NCI-H2227 (cell line): ENCODE data around the gene PUM1.

ENCODE experiments used
- DNase-seq: peaks from one replicate; lab custom pipeline; 2025; ENCODE audit not compliant: unreplicated experiment; lab: John Stamatoyannopoulos, UW

Gene PUM1

DNA sequence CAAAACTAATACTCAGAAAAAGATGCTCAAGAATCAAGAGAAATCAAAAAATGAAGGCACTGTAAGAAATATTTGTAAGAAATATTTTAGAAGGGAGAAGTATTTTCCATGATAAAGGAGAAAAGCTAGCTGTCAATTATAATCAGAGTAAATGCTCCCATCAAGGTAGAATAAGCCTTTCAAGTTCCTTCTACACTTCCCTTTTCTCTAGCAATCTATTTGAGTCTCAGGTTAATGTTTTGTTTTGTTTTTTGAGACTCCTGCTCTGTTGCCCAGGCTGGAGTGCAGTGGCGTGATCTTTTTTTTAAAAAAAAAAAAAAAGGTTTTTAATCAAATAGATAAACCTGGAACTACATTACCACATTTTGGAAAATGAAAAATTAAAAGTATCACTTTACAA lies 33.3 kb downstream of the PUM1 start:
- DNase-seq = no peak

- no peak for DNase-seq
These were observed 34.0 kb downstream of the PUM1 start for GRCh38 chr1:31031330-31032143.

GRCh38 chr1:31029026-31029425 lies 36.5 kb downstream of the PUM1 start:
- no peak for DNase-seq

DNA sequence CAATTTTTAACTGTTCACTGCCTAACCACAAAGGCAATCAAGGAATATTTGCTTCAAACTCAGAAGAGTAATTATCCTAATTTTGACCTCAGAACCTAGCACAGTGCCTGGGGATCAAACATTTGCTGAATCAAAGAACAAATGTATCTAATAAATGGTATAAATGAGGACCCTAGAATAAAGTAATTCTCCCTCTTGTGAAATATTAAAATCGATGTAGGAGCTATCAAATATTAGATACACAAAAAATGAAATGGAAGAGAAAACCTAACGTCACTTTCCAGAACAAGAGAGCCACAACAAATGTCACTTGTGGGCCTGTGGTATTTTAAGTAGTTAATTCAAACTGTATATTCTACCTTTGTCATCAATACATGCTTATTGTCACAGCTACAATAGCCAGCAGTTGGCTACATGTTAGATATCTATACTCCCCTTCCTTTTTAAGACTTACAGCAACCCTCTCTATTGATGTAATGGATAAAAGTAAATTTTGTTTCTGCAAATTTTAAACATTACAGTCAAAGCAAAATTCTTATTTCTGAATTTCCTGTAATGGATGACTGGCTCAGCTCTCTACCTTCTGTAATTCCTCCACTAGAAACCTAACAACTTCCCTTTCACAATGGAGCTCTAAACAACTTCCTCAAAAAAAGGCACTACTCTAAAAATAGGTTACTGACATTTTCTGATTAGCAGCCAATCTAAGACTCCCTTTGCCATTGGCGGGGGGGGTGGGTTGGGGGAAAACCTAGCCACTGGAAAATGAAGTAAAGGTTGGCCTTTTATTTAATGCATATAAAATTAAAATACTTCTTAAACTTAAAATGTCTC lies 37.6 kb downstream of the PUM1 start:
- no peak for DNase-seq

- no peak for DNase-seq
These were observed 43.3 kb downstream of the PUM1 start for GRCh38 chr1:31022259-31022658.

DNA sequence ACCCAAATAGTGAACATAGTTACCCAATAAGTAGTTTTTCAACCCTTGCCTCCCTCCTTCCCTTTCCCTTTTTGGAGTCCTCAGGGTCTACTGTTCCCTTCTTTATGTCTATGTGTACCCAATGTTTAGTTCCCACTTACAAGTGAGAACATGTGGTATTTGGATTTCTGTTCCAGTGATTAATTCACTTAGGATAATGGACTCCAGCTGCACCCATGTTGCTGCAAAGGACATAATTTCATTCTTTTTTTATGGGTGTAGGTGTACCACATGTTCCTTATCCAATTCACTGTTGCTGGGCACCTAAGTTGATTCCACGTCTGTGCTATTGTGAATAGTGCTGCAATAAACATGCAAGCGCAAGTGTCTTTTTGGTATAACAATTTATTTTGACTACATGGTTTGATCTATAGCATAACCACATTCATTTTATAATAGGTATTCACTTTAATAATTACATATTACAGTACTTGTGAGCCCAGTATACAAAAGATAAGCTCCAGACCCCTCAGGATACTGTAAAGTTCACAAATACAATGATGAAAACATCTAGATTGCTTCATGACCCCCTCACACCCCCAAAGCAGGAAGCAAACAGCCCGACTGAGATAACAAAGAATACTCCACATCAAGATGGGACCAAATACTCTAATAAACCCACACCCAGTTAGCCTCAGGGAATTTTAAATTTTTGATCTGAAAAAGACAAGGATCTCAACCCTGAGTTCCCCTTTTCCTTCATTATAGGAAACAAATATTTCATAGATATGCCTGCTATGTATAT lies 45.3 kb downstream of the PUM1 start:
- DNase-seq = peak; percentile 62

DNA sequence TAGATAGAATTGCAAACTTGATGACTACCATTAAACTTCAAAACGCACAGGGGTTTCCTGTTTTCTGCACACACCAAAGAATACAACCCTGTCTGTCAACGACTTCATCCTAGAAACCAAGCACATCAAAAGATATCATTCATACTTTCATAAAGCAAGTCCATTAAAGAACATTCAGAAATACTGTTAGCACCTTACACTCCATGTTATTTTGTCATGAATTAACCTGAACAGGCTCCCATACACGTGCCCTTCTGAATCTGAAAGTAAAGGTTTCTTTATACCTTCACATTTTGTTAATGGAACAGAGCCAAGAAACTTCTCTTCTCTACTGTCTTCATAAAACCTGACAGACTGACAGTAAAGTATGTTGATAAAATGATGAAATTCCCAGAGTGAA lies 46.1 kb downstream of the PUM1 start:
- no peak for DNase-seq

GRCh38 chr1:31016868-31017267 lies 48.6 kb downstream of the PUM1 start:
- no peak for DNase-seq

DNA sequence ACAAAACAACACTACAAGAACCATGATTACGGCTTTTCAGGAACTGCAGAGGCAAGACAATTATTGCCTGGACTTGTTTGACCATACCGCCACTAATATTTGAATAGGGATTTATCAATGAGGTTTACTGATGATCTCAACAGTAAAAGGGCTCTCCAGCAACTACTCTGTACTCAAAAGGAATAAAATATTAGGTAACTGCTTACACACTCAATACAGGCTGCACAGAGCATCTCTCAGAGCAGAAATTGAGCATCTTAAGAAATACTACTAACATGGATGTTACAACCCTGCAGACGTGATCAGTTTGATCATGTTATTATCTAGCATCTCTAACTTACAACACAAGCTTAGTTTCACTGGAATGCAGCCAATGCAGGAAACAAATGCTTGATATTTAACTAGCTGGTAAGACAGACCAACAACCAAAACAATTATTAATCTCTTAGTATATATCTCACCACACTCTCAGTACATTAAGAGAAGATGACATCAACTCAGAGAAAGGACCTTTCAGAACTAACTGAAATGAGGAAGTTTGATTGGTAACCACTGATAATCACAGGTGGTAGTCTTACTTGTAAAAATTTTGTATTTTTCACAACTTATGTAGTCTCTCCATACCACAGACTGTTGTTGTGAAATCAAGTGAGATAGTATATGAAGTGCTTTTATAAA lies 52.2 kb downstream of the PUM1 start:
- DNase-seq = no peak

DNA sequence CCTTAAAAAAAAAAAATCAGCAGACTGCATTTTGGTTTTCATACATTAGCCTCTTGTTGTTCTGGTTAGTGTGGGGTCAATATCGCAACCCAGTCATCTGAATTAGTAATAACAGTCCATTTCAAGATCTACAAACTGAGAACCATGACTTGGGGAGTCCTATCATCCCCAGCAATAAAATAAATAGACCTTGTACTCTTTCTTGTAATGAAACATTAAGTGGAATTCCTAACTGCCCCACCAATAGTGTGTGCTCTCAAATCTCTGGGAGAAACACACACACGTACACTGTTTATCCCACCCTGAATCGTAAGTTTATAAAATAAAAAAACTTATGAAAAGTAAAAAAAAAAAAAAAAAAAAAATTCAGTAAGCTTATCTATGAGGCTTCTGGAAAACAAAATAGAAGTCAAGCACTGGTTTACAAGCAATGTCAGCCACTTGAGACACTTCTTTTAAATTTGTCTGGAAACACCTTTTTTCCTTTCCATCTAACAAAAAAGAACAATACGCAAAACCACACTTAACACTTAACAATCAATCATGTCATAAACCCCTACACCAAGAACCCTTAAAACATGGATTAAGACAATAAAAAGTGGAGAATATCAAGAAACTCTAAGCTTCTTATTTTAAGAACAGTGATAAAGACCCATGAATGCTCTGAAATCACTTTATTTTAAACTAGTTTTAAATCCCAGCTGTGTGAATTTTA lies 53.1 kb downstream of the PUM1 start:
- no peak for DNase-seq

GRCh38 chr1:31011719-31012118 lies 53.8 kb downstream of the PUM1 start:
- DNase-seq = no peak

DNA sequence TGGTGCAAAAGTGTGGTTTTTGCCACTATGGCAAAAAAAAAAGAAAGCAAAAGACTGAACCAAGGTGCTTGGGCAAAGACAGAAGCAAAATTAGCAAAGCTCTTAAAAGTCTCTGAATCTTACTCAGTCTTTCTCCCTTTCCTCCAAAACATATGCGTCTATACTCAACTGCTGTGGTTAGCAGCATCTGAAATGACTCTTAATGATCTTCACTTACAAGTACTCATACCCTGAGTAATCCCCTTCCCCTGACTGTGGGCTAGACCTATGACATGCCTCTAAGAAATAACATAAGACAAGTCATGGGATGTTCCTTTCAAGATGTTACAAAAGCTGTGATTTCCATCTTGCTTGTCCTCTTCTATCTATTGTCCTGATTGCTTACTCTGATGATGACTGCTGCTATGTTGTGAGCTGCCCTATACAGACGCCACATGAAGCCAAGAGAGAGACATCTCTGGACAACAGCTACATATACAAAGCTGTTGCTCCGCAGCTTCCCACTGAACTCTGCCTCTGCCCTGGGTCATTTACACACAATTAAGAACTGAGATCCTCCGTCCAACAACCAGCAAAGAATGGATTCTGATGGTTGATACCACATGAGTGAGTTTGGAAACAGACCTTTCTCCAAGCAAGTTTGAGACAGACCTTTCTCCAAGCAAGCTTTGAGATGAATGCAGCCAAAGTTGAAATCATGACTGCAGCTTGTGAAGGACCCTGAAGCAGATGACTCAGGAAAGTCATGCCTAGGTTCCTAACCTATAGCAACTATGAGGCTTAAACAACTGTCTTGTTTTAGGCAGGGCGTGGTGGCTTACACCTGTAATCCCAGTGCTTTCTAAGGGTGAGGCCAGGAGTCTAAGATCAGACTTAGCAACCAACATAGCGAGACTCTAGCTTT lies 55.2 kb downstream of the PUM1 start:
- no peak for DNase-seq

GRCh38 chr1:31007462-31007991 lies 58.0 kb downstream of the PUM1 start:
- no peak for DNase-seq

GRCh38 chr1:31006747-31007146 lies 58.8 kb downstream of the PUM1 start:
- no peak for DNase-seq

DNA sequence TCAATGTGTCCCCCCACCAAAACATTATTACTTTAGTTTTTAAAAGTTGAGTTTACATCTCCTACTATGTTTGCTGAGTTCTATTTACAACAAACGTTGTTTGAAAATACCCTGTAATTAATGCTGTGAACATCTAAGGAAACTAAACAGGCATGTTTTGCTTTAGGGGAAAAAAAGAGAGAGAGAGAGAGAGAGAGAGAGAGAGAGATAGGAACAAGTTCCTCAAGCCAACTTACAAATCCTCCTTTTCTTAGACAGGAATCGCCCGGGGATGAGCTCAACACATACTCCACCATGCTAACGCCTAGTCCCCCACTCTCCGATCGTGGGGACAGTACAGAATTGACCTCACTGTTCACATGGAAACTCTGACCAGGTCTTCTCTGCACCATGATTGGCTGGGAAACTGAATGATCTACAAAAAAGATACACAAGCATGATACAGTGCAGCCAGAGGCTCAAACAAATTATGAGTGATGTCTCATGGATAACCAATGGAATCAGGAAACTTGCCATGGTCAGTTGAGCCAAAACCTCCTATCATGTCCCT lies 59.8 kb downstream of the PUM1 start:
- DNase-seq = no peak

GRCh38 chr1:31005198-31005597 lies 60.3 kb downstream of the PUM1 start:
- no peak for DNase-seq

- DNase-seq = no peak
These were observed 61.3 kb downstream of the PUM1 start for GRCh38 chr1:31004231-31004621.

GRCh38 chr1:31003613-31004230 lies 61.8 kb downstream of the PUM1 start:
- DNase-seq = no peak
